DMS53 treated with DMSO at 0.1 percent for 48 hours (cell line): ENCODE data around the gene TUBGCP3.
"Not testable (repeated sequence)": the region's sequence is repeated elsewhere in the genome, so short reads cannot be mapped to it uniquely, and the experiment has no call there.

ENCODE experiments used
- DNase-seq: peaks from one replicate; lab custom pipeline; 2025; ENCODE audit not compliant: unreplicated experiment; lab: John Stamatoyannopoulos, UW

TUBGCP3 gene

DNA sequence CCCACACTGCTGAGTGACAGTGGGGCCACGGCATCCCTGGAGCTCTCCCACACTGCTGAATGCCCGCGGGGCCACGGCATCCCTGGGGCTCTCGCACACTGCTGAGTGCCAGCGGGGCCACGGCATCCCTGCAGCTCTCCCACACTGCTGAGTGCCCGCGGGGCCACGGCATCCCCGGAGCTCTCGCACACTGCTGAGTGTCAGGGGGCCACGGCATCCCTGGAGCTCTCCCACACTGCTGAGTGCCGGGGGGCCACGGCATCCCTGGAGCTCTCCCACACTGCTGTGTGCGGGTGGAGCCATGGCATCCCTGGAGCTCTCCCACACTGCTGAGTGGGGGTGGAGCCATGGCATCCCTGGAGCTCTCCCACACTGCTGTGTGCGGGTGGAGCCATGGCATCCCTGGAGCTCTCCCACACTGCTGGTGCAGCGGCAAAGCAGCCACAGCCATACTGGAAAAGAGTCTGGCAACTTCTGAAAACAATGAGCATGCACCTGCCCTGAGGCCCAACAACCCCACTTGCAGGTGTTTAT lies 8.6 kb downstream of the TUBGCP3 start:
- DNase-seq: no peak

DNA sequence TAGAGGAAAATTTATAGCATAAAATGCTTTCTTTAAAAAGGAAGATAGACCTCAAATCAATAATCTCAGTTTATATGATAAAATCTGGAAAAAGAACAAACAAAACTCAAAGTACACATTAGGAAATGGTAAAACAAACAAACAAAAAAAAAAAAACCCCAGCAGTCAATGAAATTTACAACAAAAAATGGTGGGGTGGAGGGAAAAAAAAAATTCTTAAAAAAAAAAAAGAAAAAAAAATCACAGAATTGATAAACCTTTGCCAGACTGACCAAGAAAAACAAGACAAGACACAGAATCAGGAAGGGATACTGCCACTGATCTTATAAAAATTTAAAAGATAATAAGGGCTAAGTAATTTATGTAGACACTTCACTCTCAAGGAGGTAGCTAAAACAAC lies 11.2 kb downstream of the TUBGCP3 start:
- no peak for DNase-seq

DNA sequence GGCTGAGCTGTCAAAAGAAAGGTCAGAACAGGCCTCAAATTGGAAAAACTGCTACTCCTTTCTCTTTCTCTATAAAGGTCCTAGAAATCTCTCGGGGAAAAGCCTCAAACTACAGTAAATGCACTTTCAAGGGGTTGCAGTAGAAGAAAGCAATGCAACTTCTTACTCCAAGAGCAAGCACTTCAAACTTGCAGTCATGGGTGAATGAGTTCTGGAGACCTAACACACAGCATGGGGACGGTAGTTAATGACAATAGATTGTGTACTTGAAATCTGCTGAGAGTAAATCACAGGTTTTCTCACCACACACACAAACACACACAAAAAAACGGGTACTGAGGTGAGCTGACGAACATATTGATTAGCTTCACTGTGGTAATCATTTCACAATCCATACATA lies 11.8 kb downstream of the TUBGCP3 start:
- DNase-seq: no peak

DNA sequence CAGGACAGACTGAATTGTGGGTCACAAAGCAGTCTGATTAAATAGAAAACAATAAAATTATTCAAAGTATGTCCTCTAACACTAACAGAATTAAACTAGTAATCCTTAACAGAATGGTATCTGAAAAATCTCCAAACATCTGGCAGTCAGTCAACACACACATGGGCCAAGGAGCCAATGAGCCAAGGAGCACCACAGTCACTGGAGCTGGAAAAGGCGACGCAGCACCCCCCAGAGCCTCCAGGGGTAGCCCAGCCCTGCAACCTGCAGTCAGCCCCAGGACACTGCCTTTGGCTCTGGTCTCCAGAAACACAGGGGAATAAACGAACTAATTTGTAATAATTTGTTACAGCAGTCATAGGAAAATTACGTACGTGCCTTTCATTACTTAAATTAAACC lies 12.3 kb downstream of the TUBGCP3 start:
- no peak for DNase-seq

DNA sequence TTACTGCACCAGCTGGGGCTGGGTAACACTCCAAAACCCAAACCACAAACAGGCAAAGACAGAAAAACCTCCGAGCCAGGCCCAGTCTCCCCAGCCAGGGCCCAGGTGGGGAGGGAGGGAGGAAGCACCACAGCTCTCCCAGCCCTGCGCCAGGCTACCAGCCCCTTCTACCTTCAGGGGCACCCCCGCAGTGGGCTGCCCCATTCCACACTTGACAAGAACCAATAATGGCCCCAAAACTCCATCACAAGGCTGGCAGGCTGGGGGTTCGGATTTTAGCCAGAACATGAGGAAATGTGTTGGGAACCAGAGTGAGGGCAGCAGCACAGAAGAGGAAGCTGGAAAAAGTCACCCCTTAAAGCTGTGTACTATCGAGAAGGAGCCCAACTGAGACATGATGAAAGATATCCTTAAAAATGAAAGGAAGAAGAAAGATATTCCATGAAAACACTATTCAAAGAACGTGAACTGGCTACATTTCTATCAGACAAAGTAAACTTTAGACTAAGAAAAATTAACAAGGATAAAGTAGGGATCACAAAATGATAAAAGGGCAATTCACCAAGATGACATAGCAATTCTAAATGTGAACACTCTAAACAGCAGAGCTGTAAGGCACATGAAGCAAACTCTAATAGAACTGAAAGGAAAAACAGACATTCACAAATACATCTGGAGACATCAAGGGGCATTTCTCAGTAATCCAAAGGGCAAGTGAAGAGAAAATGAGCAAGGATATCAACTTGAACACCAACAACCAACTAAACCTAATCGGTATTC lies 12.9 kb downstream of the TUBGCP3 start:
- DNase-seq: no peak

DNA sequence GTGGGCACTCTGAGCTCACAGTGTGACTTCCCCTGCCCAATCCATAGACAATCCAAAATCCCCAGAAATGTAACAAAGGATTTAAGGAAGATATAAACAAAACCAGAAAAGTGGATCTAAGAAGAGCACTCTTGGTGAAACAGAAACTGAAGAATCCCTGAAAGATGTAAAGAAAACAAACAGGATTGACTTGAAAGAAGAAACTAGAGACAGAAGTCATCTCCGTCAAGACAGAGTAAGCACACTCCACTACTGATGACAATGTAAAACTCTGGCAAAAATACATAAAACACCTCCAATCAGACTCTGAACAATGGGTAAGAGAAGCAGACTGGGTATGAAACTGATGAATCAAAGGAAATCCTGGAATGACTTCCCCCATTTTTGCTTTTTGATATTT lies 13.5 kb downstream of the TUBGCP3 start:
- DNase-seq: no peak

DNA sequence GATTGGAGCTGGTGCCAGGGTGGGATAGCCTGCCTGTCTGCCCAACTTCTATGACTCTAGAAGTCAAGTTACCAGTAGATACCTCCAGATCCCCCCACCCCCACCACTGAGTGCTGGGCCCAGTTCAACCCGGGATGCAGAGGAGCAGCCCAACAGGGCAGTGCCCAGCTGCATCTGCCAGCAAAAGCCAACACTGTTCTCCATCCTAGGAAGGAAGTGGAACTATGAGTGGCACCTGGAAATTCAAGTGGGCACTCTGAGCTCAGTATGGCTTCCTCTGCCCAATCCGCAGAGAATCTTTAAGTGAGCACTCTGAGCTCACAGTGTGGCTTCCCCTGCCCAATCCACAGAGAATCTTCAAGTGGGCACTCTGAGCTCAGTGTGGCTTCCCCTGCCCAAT lies 14.2 kb downstream of the TUBGCP3 start:
- no peak for DNase-seq

DNA sequence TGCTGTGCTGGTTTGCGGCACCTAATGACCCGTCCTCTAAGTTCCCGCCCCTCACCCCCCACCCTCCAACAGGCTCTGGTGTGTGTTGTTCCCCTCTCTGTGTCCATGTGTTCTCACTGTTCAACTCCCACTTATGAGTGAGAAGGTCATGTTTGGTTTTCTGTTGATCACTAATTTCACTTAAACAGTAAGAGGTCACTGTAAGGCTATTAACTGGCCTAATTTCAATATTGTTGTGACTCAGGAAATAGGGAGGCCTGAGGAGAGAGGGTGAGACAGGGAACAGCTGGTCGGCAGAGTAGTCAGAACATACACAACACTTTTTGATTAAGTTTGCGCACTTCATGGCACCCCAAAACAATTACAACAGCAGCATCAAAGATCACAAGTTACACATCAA lies 15.6 kb downstream of the TUBGCP3 start:
- no peak for DNase-seq

DNA sequence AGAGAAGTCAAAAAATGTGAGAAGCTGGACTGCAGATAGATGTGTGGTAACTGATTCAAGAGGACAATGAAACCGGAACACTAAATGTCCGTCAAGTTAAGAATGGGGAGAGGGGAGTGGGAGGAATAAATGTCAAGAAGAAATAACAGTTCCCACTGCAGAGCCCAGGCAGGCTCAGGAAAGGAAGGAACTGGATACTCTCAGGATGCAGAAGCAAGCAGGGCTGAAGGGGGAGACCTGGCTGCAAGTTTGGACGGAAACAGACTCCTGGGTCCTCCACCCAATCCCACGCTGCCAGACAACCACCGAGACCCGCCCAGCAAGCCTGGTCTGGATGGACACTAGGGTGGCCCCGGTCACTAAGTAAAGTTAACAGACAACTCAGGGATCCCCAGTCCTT lies 18.1 kb downstream of the TUBGCP3 start:
- no peak for DNase-seq

DNA sequence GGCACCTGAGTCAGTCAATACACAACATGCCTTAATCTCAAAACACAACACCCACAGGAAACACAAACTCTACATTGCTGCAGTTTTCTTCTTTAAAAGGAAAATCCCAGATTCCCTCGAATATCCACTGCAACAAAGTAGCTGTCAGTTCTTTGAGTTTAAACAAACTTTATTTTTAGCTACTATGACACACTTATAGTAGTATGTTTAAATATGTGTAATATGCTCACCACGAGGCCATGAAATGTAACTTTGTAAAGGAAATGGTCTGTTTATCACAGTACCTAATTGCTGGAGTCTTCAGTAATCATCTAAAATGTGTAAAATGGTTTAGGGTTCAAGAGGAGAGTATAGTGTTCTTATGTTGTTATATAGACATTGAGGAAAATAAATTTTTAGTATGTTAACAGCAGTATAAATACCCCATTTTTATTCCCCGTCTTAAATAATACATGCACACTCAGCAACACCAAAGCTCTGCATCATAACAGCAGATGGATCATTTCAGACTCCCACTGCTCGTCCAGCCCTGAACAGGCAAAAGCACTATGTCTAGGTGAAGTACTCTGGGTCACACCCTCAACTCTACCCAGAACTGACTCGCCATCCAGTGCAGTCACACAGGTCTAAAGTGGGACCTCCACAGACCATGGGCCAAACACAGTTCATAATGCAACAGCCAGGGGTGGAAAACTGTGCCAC lies 20.6 kb downstream of the TUBGCP3 start:
- no peak for DNase-seq

DNA sequence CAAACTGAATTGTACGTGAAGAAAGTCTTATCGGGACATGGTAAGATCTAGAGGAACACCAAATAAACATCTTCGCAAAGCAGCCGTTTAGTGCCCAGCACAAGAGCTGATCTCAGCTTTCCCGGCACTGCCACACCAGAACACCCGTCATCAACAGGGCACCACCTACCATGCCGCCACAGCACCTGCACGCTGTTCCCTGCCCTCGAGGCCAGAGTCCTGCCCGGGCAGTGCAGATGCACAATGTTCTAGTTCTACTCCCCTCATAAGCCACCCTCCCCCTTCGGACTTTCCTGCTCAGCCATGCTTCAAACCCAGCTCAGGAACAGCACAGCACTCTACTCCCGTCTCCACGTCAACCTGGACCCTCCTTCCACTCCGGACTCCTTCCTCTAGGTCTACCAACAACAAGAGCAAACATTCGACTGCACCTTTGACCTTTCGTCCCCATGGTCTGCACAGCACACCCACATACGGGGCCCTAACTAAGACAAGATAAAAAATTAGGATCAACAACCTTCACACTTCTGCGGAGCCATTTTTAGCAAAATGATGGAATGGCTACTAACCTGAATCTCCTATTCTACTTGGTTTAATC lies 25.1 kb downstream of the TUBGCP3 start:
- no peak for DNase-seq

DNA sequence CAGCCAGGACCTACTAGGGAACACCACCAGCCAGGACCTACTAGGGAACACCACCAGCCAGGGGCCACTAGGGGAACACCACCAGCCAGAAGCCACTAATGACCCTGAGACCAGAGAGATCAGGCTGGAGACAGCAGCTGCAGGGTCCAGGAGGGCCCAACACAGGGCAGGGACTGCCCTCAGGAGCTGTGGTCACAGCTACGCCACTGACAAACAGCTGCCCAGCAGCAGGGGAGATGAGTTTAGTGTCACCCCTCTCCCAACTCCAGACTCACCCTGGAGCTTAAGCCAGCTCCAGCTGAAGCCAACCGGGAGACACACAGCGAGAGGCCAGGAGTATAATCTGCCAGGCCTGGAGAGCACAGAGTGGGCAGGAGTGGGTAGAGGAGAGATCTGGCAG lies 25.7 kb downstream of the TUBGCP3 start:
- no peak for DNase-seq

DNA sequence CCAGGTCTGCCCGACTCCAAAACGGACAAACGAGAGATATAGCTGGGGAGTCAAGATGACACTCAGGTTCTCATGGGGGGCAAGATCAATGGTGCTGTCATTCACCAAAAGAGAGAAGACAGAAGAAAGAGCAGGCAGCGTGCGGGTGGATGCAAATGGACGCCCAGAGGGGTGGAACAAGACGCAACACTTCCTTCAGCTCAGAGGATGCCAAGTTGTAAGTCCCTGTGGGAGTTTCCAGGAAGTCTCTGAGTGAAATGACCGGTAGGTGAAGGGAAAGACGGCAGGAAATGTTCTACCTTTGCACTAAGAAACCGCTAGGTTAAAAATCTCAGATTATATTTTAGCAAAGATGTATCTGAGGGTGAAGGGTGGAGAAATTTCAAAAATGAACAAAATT lies 26.5 kb downstream of the TUBGCP3 start:
- no peak for DNase-seq

DNA sequence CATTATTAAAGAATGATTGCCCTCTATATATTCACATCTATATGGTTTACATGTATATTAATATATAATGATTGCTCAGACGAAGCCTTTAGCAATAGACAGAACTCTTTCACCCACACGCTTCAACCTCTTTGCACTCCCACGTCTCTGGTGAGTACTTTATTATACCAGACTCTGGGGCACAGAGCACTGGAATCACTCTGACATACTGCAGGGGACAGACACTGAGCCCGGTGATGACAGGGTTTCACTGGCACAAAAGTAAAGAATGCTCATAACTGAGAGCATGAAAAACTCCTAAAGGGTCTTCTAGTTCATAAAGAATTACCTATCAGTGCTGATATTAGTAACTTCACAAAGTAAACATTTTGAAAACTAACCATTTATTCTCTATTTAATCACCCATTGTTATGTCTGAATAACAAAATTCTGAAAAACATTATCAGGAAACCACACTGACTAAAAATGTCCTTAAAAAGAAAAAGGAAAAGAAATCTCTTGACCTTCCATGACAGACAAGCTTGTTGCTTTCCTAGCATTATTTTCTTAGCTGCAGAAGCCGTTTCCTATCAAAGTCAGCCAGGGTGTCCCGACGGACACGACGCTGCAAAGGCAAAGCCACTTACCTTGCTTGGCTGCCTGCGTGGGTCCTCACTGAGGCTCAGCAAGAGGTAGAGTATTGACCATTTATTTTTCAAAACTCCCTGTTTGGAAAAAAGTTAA lies 29.1 kb downstream of the TUBGCP3 start:
- DNase-seq: no peak

DNA sequence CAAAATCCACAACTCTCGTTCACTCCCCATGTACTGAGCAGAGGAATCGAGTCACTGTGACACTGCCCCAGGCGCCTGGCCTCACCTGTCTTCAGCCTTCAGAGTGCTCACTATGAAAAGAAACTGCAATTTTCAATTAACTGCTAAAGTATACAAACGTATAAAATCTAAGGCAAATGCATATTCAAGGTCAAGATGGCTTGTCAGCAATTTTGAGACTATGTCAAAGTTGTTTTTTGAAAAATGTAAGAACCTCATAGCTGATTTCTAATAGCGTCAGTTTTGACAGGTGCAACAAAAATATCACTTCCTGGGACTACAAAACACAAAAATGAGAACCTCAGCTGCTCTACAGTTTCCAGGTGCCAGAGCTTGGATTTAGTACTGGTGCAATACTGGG lies 31.4 kb downstream of the TUBGCP3 start:
- DNase-seq: no peak

DNA sequence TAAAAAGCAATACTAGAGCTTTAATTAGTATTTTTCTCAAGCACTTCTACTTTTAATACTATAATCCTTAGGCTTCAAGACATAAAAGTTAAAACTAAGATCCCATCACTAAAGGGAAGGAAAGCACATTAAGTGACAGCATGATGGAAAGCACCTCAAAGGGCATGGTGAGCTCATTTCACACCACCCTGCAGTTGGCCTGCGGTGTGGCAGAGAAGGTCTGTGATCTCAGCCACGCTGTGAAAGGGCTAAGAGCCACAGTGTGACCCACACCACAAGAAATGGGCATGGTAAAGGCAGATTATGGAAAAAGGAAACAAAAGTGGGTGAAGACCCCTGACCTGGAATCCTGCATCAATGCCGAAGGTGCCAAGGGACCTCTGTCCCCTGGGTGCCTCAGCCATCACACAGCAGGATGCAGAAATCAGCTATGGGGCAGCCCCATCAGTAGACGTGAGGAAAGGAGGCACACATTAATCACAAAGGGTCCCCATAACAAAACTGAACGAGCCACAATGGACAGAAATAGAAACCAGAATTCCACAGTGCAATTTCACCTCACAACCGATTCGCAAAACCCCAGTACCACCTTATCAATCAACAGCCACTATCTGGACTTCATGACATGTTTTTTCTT lies 33.6 kb downstream of the TUBGCP3 start:
- no peak for DNase-seq

DNA sequence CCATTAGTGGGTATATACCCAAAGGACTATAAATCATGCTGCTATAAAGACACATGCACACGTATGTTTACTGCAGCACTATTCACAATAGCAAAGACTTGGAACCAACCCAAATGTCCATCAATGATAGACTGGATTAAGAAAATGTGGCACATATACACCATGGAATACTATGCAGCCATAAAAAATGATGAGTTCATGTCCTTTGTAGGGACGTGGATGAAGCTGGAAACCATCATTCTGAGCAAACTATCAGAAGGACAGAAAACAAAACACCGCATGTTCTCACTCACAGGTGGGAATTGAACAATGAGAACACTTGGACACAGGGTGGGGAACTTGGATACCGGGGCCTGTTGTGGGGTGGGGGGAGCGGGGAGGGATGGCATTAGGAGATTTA lies 39.0 kb downstream of the TUBGCP3 start:
- not testable (repeated sequence) for DNase-seq

DNA sequence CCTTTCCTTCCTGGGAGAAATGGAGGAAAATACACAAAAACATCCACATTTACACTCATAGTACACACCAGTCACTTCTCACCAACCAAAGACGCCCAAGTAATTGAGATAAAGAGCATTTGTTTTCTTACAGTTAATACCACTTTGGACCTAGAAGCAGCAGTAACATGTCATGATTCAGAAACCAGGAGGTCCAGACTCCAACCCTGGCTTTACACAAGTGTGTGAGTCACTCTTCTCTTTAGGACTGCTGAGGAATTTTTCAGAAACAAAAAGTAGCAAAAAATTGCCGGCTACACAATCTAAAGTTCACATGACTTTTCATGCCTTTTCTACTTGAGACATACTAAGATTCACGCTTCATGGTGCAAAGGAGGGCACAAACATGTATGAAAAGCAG lies 42.1 kb downstream of the TUBGCP3 start:
- DNase-seq: no peak

DNA sequence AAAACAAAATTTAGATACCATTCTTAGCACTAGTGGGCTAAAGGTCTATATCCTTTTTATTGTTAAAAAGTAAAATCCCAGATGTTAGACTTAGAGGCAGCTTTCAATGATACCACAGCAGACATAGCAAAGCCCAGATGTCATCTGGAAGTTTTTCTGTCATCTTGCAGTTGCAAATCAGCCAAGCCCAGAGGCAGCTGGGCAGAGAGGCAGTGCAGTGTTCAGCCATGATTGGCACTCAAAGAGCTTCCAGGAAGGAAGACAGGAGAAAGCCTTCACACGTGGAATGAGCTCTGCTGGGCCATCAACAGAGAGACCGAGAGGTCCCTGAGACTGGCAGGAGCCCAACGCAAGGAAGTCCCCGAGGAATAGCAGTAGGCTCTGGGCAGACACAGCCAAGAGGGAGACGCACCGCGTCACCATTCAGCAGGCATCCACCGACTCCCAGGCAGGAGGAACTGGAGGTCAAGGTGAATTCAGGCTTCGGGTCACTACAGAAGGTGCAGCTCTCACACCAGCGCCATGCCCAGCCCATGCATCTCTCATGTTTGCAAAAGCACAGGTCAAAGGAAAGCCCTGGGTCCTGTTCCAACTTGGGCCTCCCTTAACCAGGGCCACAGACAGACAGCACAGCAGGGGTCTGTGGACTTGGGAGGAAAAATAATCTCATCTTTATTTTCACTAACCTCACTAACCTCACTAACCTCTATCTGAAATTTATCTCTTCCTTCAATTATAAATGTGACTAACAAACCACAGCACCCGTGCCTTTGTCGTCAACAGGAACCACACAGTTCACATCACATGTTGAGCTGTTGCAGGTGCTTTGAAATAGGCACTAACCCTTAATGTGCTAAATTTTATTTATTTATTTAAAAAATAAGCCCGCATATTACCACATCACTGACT lies 54.9 kb downstream of the TUBGCP3 start:
- DNase-seq: no peak

DNA sequence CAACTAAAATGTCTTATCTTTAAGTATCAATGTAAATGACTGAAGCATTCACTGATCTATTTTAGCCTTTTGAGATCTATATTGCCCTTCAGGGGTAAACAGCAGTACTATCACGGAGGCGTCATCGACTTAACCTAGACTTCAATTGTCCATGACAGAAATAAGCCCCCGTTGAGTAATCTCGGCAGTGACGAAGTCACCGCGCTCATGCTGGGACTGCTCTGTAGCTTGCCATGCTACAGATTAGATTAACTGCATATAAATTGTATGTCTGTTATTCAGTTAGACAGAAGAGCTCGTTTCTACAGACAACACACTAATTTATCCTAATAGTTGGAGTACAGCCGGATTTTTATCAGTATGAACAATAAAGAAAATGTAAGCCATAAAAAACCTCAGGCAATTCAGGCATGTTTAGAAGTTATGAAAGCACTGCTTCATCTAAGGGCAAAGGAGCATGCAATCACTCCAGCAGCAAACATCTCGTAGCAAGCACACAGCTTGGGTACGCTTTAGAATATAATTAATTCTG lies 56.6 kb downstream of the TUBGCP3 start:
- no peak for DNase-seq
